Ascending aorta (tissue), 2 donors: Measurements from ENCODE around the gene TMEM258. TPM values are rescaled to one million over a fixed set of nuclear protein-coding genes. Genes with fewer than 3 reads are reported as not detected.

Source experiments
- DNase-seq, 2 donors: peaks; one replicate each; pipeline ENCODE4 v3.0.0-alpha.2; 2019; ENCODE audit warnings: low spot score in 2 of 2
- H3K27ac ChIP-seq, 2 donors: fragments of 200-600 bp; sonication (generic); one replicate each; pipeline ENCODE4 v1.5.1; 2016 to 2017; ENCODE audit warnings: mild to moderate bottlenecking in 1 of 2
- H3K27me3 ChIP-seq: fragments of 200-600 bp; sonication (generic); one replicate; pipeline ENCODE4 v1.5.1; 2017
- H3K36me3 ChIP-seq, 2 donors: fragments of 200-600 bp; sonication (generic); one replicate each; pipeline ENCODE4 v1.5.1; 2016
- H3K4me1 ChIP-seq, 2 donors: fragments of 200-600 bp; sonication (generic); one replicate each; pipeline ENCODE4 v1.5.1; 2016 to 2017; ENCODE audit warnings: mild to moderate bottlenecking in 1 of 2
- H3K4me3 ChIP-seq, 2 donors: fragments of 200-600 bp; sonication (generic); one replicate each; pipeline ENCODE4 v1.5.1; 2016 to 2017; ENCODE audit warnings: mild to moderate bottlenecking in 1 of 2
- H3K9me3 ChIP-seq, 2 donors: fragments of 200-600 bp; sonication (generic); one replicate each; pipeline ENCODE4 v1.5.1; 2016
- intact Hi-C: fragments of 100-400 bp; cut with DNase I; formaldehyde crosslinking; loops from one replicate; pipeline ENCODE4 v1.15.1; 2023
- total RNA-seq: library from RNA; depleted of rRNA; stranded (reverse); fragments of >200 nt; gene quantifications from one replicate; pipeline ENCODE4 v1.1.0, GENCODE V29; 2016
- TF ChIP-seq, protein P1 (sequence below), 3 experiments: fragments of 200-600 bp in 2 of 3; fragments of 450-650 bp in 1 of 3; sonication (generic) in 2 of 3; IDR thresholded peaks; one replicate each; pipeline ENCODE4 v1.5.1; 2016 to 2019; ENCODE audit warnings: antibody characterized with exemption in 3 of 3, mild to moderate bottlenecking in 1 of 3, moderate library complexity in 1 of 3

The TMEM258 gene
- total RNA-seq, 1 donor from 2014 or later = 26.4 TPM

- intact Hi-C loops = no loop called here
Observed at GRCh38 chr11:61805146-61805545, 12.7 kb upstream of the TMEM258 start.

GRCh38 chr11:61803889-61804647 is 11.7 kb upstream of the TMEM258 start:
- TF ChIP-seq, protein P1, sequence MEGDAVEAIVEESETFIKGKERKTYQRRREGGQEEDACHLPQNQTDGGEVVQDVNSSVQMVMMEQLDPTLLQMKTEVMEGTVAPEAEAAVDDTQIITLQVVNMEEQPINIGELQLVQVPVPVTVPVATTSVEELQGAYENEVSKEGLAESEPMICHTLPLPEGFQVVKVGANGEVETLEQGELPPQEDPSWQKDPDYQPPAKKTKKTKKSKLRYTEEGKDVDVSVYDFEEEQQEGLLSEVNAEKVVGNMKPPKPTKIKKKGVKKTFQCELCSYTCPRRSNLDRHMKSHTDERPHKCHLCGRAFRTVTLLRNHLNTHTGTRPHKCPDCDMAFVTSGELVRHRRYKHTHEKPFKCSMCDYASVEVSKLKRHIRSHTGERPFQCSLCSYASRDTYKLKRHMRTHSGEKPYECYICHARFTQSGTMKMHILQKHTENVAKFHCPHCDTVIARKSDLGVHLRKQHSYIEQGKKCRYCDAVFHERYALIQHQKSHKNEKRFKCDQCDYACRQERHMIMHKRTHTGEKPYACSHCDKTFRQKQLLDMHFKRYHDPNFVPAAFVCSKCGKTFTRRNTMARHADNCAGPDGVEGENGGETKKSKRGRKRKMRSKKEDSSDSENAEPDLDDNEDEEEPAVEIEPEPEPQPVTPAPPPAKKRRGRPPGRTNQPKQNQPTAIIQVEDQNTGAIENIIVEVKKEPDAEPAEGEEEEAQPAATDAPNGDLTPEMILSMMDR (IDR thresholded peaks at IDR 0.05) = no peak
- H3K27me3 ChIP-seq = no peaks in the 10 kb centered on the region
- intact Hi-C loops = no loop called here
- H3K4me1 ChIP-seq = no peaks in the 10 kb centered on the region
- H3K4me3 ChIP-seq = no peak overlapping the region
- DNase-seq = no peak
- H3K27ac ChIP-seq = no peak overlapping the region
- H3K9me3 ChIP-seq = no peaks in the 10 kb centered on the region
- peaks cover 29 to 76% of the 10 kb centered on the region in 2 donors for H3K36me3 ChIP-seq

More at GRCh38 chr11:61805146-61805545, 12.7 kb upstream of the TMEM258 start:
- no peaks in the 10 kb centered on the region for H3K27me3 ChIP-seq
- no peak overlapping the region for H3K27ac ChIP-seq
- peaks cover 39 to 87% of the 10 kb centered on the region in 2 donors for H3K36me3 ChIP-seq
- H3K4me3 ChIP-seq = no peak overlapping the region
- H3K4me1 ChIP-seq = no peaks in the 10 kb centered on the region
- no peaks in the 10 kb centered on the region for H3K9me3 ChIP-seq
- TF ChIP-seq, protein P1 (IDR thresholded peaks at IDR 0.05) = no peak
- no peak for DNase-seq

DNA sequence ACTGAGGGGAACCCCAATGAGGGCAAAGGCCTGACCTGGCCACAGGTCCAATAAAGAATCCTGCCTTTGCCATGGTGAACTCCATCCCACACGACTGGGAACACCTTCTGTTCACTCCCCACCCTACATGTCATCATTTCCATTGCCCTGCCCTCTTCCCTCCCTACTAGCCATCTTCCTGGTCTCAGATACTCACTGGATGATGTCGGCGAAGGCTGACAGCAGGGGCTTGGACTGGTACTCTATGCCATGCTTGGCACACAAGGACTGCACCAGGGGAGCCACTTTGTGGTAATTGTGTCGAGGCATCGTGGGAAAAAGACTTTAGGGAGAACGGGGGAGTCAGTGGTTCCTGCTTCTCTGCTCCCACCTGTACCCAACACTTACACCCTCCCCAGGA is 10.2 kb upstream of the TMEM258 start:
- no peak for DNase-seq
- Histone ChIP-seq H3K27ac (no peak overlapping the region), H3K9me3 (no peaks in the 10 kb centered on the region), H3K4me3 (no peak overlapping the region), H3K4me1 (no peaks in the 10 kb centered on the region), H3K36me3 (peaks cover 25 to 63% of the 10 kb centered on the region in 2 donors), H3K27me3 (no peaks in the 10 kb centered on the region)
- TF ChIP-seq, protein P1 (IDR thresholded peaks at IDR 0.05) = no peak
- intact Hi-C loops = no loop called here

- DNase-seq = no peak
- H3K4me1 ChIP-seq = no peaks in the 10 kb centered on the region
- H3K27ac ChIP-seq = no peak overlapping the region
- peaks cover 24 to 46% of the 10 kb centered on the region in 2 donors for H3K36me3 ChIP-seq
- H3K4me3 ChIP-seq = no peak overlapping the region
- H3K27me3 ChIP-seq = no peaks in the 10 kb centered on the region
- H3K9me3 ChIP-seq = no peaks in the 10 kb centered on the region
- intact Hi-C loops = no loop called here
- TF ChIP-seq, protein P1 (IDR thresholded peaks at IDR 0.05) = no peak
Observed at GRCh38 chr11:61800331-61801281, 8.2 kb upstream of the TMEM258 start.

GRCh38 chr11:61799665-61800284 is 7.4 kb upstream of the TMEM258 start:
- Histone ChIP-seq H3K4me3 (no peak overlapping the region), H3K9me3 (no peaks in the 10 kb centered on the region), H3K4me1 (no peaks in the 10 kb centered on the region), H3K36me3 (peaks cover 27 to 38% of the 10 kb centered on the region in 2 donors), H3K27me3 (no peaks in the 10 kb centered on the region), H3K27ac (no peak overlapping the region)
- TF ChIP-seq, protein P1 (IDR thresholded peaks at IDR 0.05) = no peak
- no peak for DNase-seq
- intact Hi-C loops = loop anchor here (5.0 kb wide), 3 partner anchors 53 to 513 kb away; no protein-coding TSS in a partner anchor
